HCT116 (cell line): ENCODE data around the gene IL18RAP. TPM values are rescaled to one million over a fixed set of nuclear protein-coding genes. Genes with fewer than 3 reads are reported as not detected.

Experiments used
- ATAC-seq: fragments of 200-7000 bp; cut with Tn5 transposase; 2 replicates; pipeline ENCODE4 v1.9.1; 2020; ENCODE audit warnings: mild to moderate bottlenecking, moderate library complexity
- BruUV-seq: library from RNA; stranded (reverse); fragments of 400-500 nt; replicated peaks from 2 replicates; lab custom pipeline; 2021; lab: Mats Ljungman, UMichigan
- CTCF ChIA-PET: fragments of 300-600 bp; sonication (Branson Sonifier 250); formaldehyde crosslinking; loops from one replicate; lab custom pipeline; 2021; ENCODE audit warnings: antibody characterized with exemption; lab: Charles Lee
- POLR2A ChIA-PET: fragments of 300-600, 350-600 bp; sonication (Branson Sonifier 250); formaldehyde crosslinking; loops from one replicate; lab custom pipeline; 2021; ENCODE audit warnings: antibody characterized with exemption; lab: Charles Lee
- RAD21 ChIA-PET, 2 experiments: fragments of 300-600 bp; sonication (Branson Sonifier 250); formaldehyde crosslinking; loops; one replicate each; lab custom pipeline; 2023; ENCODE audit warnings: low total read pairs in 2 of 2; ENCODE audit not compliant: uncharacterized antibody in 2 of 2, unreplicated experiment in 2 of 2, low non-redundant PET in 1 of 2; lab: Charles Lee
- DNase-seq: peaks from one replicate; pipeline ENCODE4 v3.0.0-alpha.2; 2010; ENCODE audit warnings: low read depth, low spot score
- H2AFZ ChIP-seq: fragments of 200-600 bp; shearing (Covaris generic), sonication (generic); 2 replicates; pipeline ENCODE4 v1.6.1; 2017; ENCODE audit warnings: low read depth, mixed run types, mixed read lengths, antibody characterized with exemption, low read length; ENCODE audit not compliant: poor library complexity, severe bottlenecking
- H3K27ac ChIP-seq: 2 replicates; pipeline ENCODE4 v1.5.1; 2012; ENCODE audit warnings: low read depth, low read length
- H3K27me3 ChIP-seq: fragments of 200-600 bp; sonication (generic); 2 replicates; pipeline ENCODE4 v1.6.1; 2016; ENCODE audit warnings: mixed run types, low read length, mixed read lengths; ENCODE audit not compliant: insufficient read depth
- H3K36me3 ChIP-seq, 2 experiments: fragments of 200-500 bp in 1 of 2; fragments of 200-600 bp in 1 of 2; sonication (Bioruptor generic) in 1 of 2; sonication (generic) in 1 of 2; 2 replicates each; pipeline versions ENCODE4 v1.5.1 to v1.6.1; 2014 to 2016; ENCODE audit warnings: low read length in 2 of 2, inconsistent platforms in 1 of 2, mixed read lengths in 1 of 2, mixed run types in 1 of 2; ENCODE audit not compliant: insufficient read depth in 2 of 2, control insufficient read depth in 1 of 2
- H3K4me1 ChIP-seq, 2 experiments: fragments of 200-600 bp in 1 of 2; sonication (generic) in 1 of 2; 2 replicates each; pipeline versions ENCODE4 v1.5.1 to v1.6.1; 2012 to 2017; ENCODE audit warnings: low read length in 2 of 2, inconsistent platforms in 1 of 2, mild to moderate bottlenecking in 1 of 2, mixed read lengths in 1 of 2, mixed run types in 1 of 2, moderate library complexity in 1 of 2; ENCODE audit not compliant: insufficient read depth in 2 of 2, control insufficient read depth in 1 of 2
- H3K4me2 ChIP-seq: fragments of 200-600 bp; sonication (generic); 2 replicates; pipeline ENCODE4 v1.6.1; 2017; ENCODE audit warnings: mixed run types, low read length, mixed read lengths
- H3K4me3 ChIP-seq, 2 experiments: fragments of 200-600 bp in 1 of 2; sonication (generic) in 1 of 2; replicated peaks in 1 of 2; 2 replicates each; pipeline ENCODE4 v1.5.1; 2011 to 2016; ENCODE audit warnings: low read length in 2 of 2, control low read depth in 1 of 2, low read depth in 1 of 2, mild to moderate bottlenecking in 1 of 2, mixed read lengths in 1 of 2, mixed run types in 1 of 2
- H3K79me2 ChIP-seq: fragments of 200-600 bp; sonication (generic); 2 replicates; pipeline ENCODE4 v1.6.1; 2017; ENCODE audit warnings: mild to moderate bottlenecking, mixed run types, low read length, moderate library complexity, mixed read lengths; ENCODE audit not compliant: insufficient read depth
- H3K9ac ChIP-seq: fragments of 200-600 bp; sonication (generic); 2 replicates; pipeline ENCODE4 v1.6.1; 2016; ENCODE audit warnings: low read length, mixed read lengths
- H3K9me2 ChIP-seq: fragments of 200-600 bp; sonication (generic), shearing (Covaris generic); 2 replicates; pipeline ENCODE4 v1.6.1; 2017; ENCODE audit warnings: mixed run types, mild to moderate bottlenecking, moderate library complexity; ENCODE audit not compliant: insufficient read depth
- H3K9me3 ChIP-seq, 2 experiments: fragments of 200-500 bp in 1 of 2; fragments of 200-600 bp in 1 of 2; sonication (Bioruptor generic) in 1 of 2; sonication (generic) in 1 of 2; 2 replicates each; pipeline ENCODE4 v1.6.1; 2014 to 2017; ENCODE audit warnings: low read length in 2 of 2, mixed read lengths in 2 of 2, inconsistent platforms in 1 of 2, low read depth in 1 of 2, mild to moderate bottlenecking in 1 of 2, mixed run types in 1 of 2, moderate library complexity in 1 of 2; ENCODE audit not compliant: control insufficient read depth in 1 of 2, insufficient read depth in 1 of 2
- H4K20me1 ChIP-seq: fragments of 200-600 bp; sonication (generic), shearing (Covaris generic); 2 replicates; pipeline ENCODE4 v1.6.1; 2017; ENCODE audit warnings: mixed run types, mild to moderate bottlenecking, moderate library complexity; ENCODE audit not compliant: insufficient read depth
- EGR1 ChIP-seq: IDR thresholded peaks from 2 replicates; pipeline ENCODE4 v1.6.1; 2012; ENCODE audit warnings: low read depth
- SP1 ChIP-seq: IDR thresholded peaks from 2 replicates; pipeline ENCODE4 v1.6.1; 2012; ENCODE audit warnings: low read depth
- YY1 ChIP-seq: IDR thresholded peaks from 2 replicates; pipeline ENCODE4 v1.6.1; 2011; ENCODE audit warnings: low read length, low read depth, moderate library complexity, mild to moderate bottlenecking; ENCODE audit not compliant: insufficient replicate concordance; ENCODE audit errors: extremely low read depth
- ZNF274 ChIP-seq: fragments of 200-500 bp; sonication (Bioruptor generic); IDR thresholded peaks from 2 replicates; pipeline ENCODE4 v1.6.1; 2014; ENCODE audit warnings: mild to moderate bottlenecking, low read depth, low read length, inconsistent platforms
- intact Hi-C: fragments of 100-400 bp; cut with micrococcal nuclease; formaldehyde crosslinking; loops from 2 replicates; pipeline ENCODE4 v1.10.0; 2022
- total RNA-seq: library from RNA; stranded (reverse); gene quantifications from one replicate; pipeline ENCODE4 v1.2.1, GENCODE V29; 2021; ENCODE audit not compliant: unreplicated experiment
- TF ChIP-seq, protein P1 (sequence below): IDR thresholded peaks from 2 replicates; pipeline ENCODE4 v1.6.1; 2011; ENCODE audit warnings: mild to moderate bottlenecking, low read length, moderate library complexity; ENCODE audit not compliant: insufficient replicate concordance; ENCODE audit errors: extremely low read depth
- TF ChIP-seq, protein P2 (sequence below), 3 experiments: fragments of 200-600 bp in 1 of 3; sonication (generic) in 1 of 3; IDR thresholded peaks in 2 of 3; conservative IDR thresholded peaks in 1 of 3; 2 replicates each; pipeline ENCODE4 v1.5.1; 2012 to 2017; ENCODE audit warnings: low read depth in 2 of 3, low read length in 2 of 3, antibody characterized with exemption in 1 of 3, borderline replicate concordance in 1 of 3, control low read depth in 1 of 3, mild to moderate bottlenecking in 1 of 3, mixed read lengths in 1 of 3, mixed run types in 1 of 3, moderate library complexity in 1 of 3; ENCODE audit not compliant: insufficient read depth in 1 of 3

Gene IL18RAP
- total RNA-seq, 1 experiment from 2014 or later = not detected

DNA sequence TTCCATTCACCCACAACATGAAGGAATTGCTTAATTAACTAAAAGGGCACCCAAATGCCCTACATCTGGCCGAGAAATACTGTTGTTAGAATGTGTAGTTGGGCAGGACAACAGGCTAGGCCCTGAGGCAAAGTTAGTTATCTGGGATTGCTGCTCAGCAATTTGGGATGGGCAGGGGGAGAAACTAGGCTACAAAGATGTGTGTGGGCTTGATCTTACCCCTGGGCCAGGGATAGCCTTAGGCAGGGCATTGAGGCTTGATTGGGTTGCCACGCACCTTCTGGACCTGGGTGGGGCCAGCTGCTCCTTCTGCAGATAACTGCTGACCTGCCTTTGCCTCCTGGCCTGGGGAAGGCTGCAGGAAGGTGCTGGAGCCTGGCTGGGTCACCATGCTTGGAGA lies 9.4 kb downstream of the IL18RAP start (continued):
- TF ChIP-seq YY1 (no peak), EGR1 (no peak)
- TF ChIP-seq, protein P1, sequence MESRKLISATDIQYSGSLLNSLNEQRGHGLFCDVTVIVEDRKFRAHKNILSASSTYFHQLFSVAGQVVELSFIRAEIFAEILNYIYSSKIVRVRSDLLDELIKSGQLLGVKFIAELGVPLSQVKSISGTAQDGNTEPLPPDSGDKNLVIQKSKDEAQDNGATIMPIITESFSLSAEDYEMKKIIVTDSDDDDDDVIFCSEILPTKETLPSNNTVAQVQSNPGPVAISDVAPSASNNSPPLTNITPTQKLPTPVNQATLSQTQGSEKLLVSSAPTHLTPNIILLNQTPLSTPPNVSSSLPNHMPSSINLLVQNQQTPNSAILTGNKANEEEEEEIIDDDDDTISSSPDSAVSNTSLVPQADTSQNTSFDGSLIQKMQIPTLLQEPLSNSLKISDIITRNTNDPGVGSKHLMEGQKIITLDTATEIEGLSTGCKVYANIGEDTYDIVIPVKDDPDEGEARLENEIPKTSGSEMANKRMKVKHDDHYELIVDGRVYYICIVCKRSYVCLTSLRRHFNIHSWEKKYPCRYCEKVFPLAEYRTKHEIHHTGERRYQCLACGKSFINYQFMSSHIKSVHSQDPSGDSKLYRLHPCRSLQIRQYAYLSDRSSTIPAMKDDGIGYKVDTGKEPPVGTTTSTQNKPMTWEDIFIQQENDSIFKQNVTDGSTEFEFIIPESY = no peak
- TF ChIP-seq, protein P2, sequence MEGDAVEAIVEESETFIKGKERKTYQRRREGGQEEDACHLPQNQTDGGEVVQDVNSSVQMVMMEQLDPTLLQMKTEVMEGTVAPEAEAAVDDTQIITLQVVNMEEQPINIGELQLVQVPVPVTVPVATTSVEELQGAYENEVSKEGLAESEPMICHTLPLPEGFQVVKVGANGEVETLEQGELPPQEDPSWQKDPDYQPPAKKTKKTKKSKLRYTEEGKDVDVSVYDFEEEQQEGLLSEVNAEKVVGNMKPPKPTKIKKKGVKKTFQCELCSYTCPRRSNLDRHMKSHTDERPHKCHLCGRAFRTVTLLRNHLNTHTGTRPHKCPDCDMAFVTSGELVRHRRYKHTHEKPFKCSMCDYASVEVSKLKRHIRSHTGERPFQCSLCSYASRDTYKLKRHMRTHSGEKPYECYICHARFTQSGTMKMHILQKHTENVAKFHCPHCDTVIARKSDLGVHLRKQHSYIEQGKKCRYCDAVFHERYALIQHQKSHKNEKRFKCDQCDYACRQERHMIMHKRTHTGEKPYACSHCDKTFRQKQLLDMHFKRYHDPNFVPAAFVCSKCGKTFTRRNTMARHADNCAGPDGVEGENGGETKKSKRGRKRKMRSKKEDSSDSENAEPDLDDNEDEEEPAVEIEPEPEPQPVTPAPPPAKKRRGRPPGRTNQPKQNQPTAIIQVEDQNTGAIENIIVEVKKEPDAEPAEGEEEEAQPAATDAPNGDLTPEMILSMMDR (IDR thresholded peaks at IDR 0.05 in 2 of 3, conservative IDR thresholded peaks at IDR 0.05 in 1 of 3; ENCODE audit: borderline replicate concordance in 1 of 3, insufficient read depth in 1 of 3, low read depth in 2 of 3, low read length in 2 of 3) = no peak

DNA sequence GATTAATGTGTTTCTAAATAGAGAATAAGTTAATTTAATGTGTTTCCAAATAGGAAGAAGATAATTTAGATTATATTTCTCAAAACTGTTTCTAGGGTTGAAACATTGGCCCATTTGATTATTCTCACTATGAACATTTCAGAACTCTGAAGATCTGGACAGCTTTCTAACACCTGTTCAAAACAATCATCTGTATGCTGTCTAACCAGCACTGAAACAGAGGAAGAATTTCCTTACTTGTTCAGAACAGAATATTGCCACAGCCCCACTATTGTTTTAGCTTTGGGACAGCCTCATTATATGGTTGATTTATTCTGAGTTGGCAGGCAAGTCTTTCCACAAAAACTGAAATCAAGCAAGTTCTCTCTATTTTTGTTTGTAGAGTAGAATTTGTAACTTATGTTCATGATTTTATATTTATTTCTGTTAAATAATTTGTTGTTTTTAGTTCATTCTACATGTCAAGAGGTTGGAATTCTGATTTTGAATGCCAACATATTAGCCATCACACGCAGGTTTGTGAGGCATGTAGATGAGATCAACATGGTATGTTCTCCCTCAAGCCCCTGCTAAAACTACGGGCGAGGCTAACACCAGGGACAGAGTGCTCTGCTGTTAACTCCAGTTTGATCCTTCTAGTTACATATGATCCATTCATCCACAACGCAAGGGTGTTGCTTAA lies 11.2 kb downstream of the IL18RAP start:
- ChIA-PET RAD21 (no interaction called here), POLR2A (no interaction called here)
- Histone ChIP-seq H3K79me2 (no peaks in the 10 kb centered on the region), H3K36me3 (no peaks in the 10 kb centered on the region), H3K9me3 (no peaks in the 10 kb centered on the region), H3K27ac (no peak overlapping the region), H3K4me3 (no peak overlapping the region), H3K4me2 (no peak overlapping the region), H3K9me2 (no peaks in the 10 kb centered on the region)
- DNase-seq = no peak
- no peak for ATAC-seq
- no TSS peak for BruUV-seq
- intact Hi-C loops = no loop called here
- no peak for TF ChIP-seq ZNF274
- TF ChIP-seq SP1 = no peak
- TF ChIP-seq, all 23 proteins: peak for 0
- Histone ChIP-seq H3K4me1 (no peaks in the 10 kb centered on the region), H3K9ac (no peak overlapping the region), H3K27me3 (no peaks in the 10 kb centered on the region), H4K20me1 (no peaks in the 10 kb centered on the region), H2AFZ (no peak overlapping the region)
- CTCF ChIA-PET = no interaction called here
